ENCODE measurements around the gene PTPN12.
A peak's percentile ranks its signal among the peaks of the same experiment; 100 is the strongest.

Gene PTPN12

DNA sequence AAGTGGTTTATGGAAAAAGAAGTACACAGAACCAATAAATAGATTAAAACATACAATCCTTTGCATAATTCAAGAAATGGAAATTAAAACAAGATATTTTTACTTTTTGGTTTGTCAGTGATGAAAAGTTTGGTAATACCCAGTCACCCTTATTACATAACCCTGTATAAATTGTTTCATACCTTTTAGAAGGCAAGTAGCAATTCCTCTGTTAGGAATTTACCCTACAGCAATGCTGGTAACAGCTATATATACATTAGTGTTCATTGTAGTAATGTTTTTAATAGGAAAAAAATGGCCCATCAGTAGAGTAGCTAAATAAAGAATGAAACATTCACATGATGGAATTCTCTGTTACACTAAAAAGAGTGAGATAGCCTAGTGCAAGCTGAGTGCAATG, 42.7 kb downstream of the PTPN12 start:
- H3K4me1 Mint-ChIP-seq = peaks cover 0 to 2% of the 10 kb centered on the region in 2 donors
- H3K9me3 Mint-ChIP-seq = no peaks in the 10 kb centered on the region
- no peaks in the 10 kb centered on the region for H3K27me3 Mint-ChIP-seq
- H3K4me3 Mint-ChIP-seq = no peak overlapping the region
- no peak overlapping the region for H3K27ac Mint-ChIP-seq
- peaks cover 15 to 26% of the 10 kb centered on the region in 2 donors for H3K36me3 Mint-ChIP-seq
- no peak for DNase-seq
- no peak for ATAC-seq (replicated peaks)

- Mint-ChIP-seq H3K36me3 (peaks cover 15 to 22% of the 10 kb centered on the region in 2 donors), H3K9me3 (no peaks in the 10 kb centered on the region), H3K27me3 (no peaks in the 10 kb centered on the region), H3K4me1 (no peaks in the 10 kb centered on the region), H3K27ac (no peak overlapping the region), H3K4me3 (no peak overlapping the region)
- no peak for ATAC-seq (replicated peaks)
- no peak for DNase-seq
Observed at GRCh38 chr7:77580762-77581350, 43.8 kb downstream of the PTPN12 start.

GRCh38 chr7:77587272-77587671, 50.2 kb downstream of the PTPN12 start:
- Mint-ChIP-seq H3K4me3 (no peak overlapping the region), H3K27me3 (no peaks in the 10 kb centered on the region), H3K4me1 (no peaks in the 10 kb centered on the region), H3K9me3 (no peaks in the 10 kb centered on the region), H3K27ac (no peak overlapping the region), H3K36me3 (peaks cover 11 to 14% of the 10 kb centered on the region in 2 donors)
- DNase-seq (no peak), ATAC-seq (replicated peaks) (no peak)

DNA sequence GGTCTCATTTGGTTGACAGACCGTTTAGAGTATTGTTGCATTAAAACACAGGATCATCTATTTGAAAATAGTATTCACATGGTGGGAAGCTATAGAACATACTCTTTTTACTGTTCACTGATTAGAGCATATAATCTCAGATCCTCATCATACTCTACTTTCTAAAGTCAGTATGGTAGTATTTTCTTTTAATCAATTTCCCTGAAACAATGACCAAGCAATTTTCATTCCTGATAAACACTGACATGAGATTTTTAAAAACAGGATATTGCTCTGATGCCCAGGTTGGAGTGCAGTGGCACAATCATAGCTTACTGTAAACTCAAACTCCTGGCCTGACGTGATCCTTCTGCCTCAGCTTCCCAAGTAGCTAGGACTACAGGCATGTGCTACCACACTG, 63.9 kb downstream of the PTPN12 start:
- Mint-ChIP-seq H3K4me3 (no peak overlapping the region), H3K9me3 (no peaks in the 10 kb centered on the region), H3K4me1 (peaks cover 0 to 2% of the 10 kb centered on the region in 2 donors), H3K36me3 (peaks cover 11 to 14% of the 10 kb centered on the region in 2 donors), H3K27ac (no peak overlapping the region), H3K27me3 (no peaks in the 10 kb centered on the region)
- DNase-seq (no peak), ATAC-seq (replicated peaks) (no peak)

DNA sequence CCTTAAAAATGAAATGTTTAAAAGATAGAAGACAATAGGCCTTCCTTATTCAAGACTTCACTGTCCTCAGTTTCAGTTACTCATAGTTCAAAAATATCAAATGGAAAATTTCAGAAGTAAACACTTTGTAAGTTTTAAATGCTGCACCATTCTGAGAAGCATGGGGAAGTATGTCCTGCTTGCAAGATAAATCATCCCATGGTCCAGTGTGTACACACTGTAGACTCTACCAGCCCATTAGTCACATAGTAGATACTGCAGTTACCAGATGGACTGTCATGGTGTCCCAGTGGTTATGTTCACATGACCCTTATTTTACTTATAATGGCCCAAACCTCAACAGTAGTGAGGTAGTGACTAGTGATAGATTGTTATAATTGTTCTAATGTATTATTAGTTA, 69.5 kb downstream of the PTPN12 start:
- DNase-seq (no peak), ATAC-seq (replicated peaks) (peak; percentile 50 to 63)
- peak overlapping the region; percentile 39 for H3K27ac Mint-ChIP-seq
- H3K4me3 Mint-ChIP-seq = no peak overlapping the region
- H3K27me3 Mint-ChIP-seq = no peaks in the 10 kb centered on the region
- H3K9me3 Mint-ChIP-seq = no peaks in the 10 kb centered on the region
- H3K4me1 Mint-ChIP-seq = peaks cover 3 to 9% of the 10 kb centered on the region in 2 donors
- H3K36me3 Mint-ChIP-seq = peaks cover 24% of the 10 kb centered on the region in 2 donors

- Mint-ChIP-seq H3K27ac (no peak overlapping the region), H3K27me3 (no peaks in the 10 kb centered on the region), H3K36me3 (peaks cover 11 to 23% of the 10 kb centered on the region in 2 donors), H3K4me3 (no peak overlapping the region), H3K9me3 (no peaks in the 10 kb centered on the region), H3K4me1 (no peaks in the 10 kb centered on the region)
- no peak for ATAC-seq (replicated peaks)
- no peak for DNase-seq
Observed at GRCh38 chr7:77619314-77619713, 82.2 kb downstream of the PTPN12 start.

DNA sequence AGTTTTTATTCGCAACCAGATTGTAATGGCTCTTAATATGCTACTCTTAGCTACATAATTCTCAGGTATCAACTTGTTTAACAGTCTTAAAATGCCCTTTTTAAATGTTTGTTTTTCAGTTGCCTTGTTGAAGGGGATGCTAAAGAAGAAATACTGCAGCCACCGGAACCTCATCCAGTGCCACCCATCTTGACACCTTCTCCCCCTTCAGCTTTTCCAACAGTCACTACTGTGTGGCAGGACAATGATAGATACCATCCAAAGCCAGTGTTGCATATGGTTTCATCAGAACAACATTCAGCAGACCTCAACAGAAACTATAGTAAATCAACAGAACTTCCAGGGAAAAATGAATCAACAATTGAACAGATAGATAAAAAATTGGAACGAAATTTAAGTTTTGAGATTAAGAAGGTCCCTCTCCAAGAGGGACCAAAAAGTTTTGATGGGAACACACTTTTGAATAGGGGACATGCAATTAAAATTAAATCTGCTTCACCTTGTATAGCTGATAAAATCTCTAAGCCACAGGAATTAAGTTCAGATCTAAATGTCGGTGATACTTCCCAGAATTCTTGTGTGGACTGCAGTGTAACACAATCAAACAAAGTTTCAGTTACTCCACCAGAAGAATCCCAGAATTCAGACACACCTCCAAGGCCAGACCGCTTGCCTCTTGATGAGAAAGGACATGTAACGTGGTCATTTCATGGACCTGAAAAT, 89.7 kb downstream of the PTPN12 start:
- Mint-ChIP-seq H3K4me3 (no peak overlapping the region), H3K36me3 (peaks cover 22 to 24% of the 10 kb centered on the region in 2 donors), H3K4me1 (no peaks in the 10 kb centered on the region), H3K27me3 (no peaks in the 10 kb centered on the region), H3K27ac (no peak overlapping the region), H3K9me3 (no peaks in the 10 kb centered on the region)
- ATAC-seq (replicated peaks) (no peak), DNase-seq (no peak)

GRCh38 chr7:77627309-77627676, 90.2 kb downstream of the PTPN12 start:
- H3K9me3 Mint-ChIP-seq = no peaks in the 10 kb centered on the region
- no peak for DNase-seq
- no peaks in the 10 kb centered on the region for H3K4me1 Mint-ChIP-seq
- H3K4me3 Mint-ChIP-seq = no peak overlapping the region
- H3K27me3 Mint-ChIP-seq = no peaks in the 10 kb centered on the region
- no peak overlapping the region for H3K27ac Mint-ChIP-seq
- peaks cover 17 to 18% of the 10 kb centered on the region in 2 donors for H3K36me3 Mint-ChIP-seq
- no peak for ATAC-seq (replicated peaks)

DNA sequence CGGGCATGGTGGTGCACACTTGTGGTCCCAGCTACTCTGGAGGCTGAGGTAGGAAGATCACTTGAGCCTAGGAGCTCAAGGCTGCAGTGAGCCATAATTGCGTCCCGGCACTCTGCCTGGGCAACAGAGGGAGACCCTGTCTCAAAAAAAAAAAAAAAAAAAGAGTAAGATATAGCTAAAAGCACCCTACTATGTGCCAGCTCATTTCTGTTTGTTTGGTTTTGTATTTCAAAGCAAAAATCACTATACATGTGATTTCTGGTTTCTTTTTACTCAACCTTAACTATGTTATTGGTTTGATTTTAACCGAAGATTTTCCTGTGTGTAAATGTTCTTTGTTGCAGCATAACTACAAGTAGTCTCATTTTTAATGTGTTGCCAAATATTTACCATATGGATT, 92.7 kb downstream of the PTPN12 start:
- Mint-ChIP-seq H3K9me3 (no peaks in the 10 kb centered on the region), H3K36me3 (peaks cover 17 to 21% of the 10 kb centered on the region in 2 donors), H3K27me3 (no peaks in the 10 kb centered on the region), H3K4me1 (no peaks in the 10 kb centered on the region), H3K27ac (no peak overlapping the region), H3K4me3 (no peak overlapping the region)
- ATAC-seq (replicated peaks) = no peak
- no peak for DNase-seq

DNA sequence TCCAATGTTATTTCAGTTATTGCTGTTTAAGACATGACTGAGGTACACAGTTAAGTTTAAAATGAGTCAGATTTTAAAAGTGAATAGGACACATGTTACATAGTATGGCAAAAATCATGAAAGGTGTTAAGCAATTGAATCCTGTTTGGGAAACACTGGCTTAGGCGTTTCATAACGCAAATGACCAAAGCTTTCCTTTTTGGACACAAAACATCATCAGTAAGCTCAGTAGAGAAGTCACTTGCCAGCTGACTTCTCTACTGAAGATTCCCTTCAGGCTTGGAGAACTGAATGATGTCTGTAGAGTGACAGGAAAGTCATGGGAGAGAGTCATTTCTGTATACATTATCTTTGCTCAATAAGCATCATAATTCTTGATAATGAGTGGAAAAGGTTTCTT, 94.7 kb downstream of the PTPN12 start:
- ATAC-seq (replicated peaks) (no peak), DNase-seq (no peak)
- no peaks in the 10 kb centered on the region for H3K27me3 Mint-ChIP-seq
- H3K9me3 Mint-ChIP-seq = no peaks in the 10 kb centered on the region
- H3K36me3 Mint-ChIP-seq = peaks cover 13 to 14% of the 10 kb centered on the region in 2 donors
- H3K4me3 Mint-ChIP-seq = no peak overlapping the region
- H3K4me1 Mint-ChIP-seq = no peaks in the 10 kb centered on the region
- no peak overlapping the region for H3K27ac Mint-ChIP-seq

- no peaks in the 10 kb centered on the region for H3K4me1 Mint-ChIP-seq
- DNase-seq (no peak), ATAC-seq (replicated peaks) (no peak)
- no peaks in the 10 kb centered on the region for H3K27me3 Mint-ChIP-seq
- H3K36me3 Mint-ChIP-seq = peaks cover 13 to 20% of the 10 kb centered on the region in 2 donors
- H3K27ac Mint-ChIP-seq = no peak overlapping the region
- no peaks in the 10 kb centered on the region for H3K9me3 Mint-ChIP-seq
- H3K4me3 Mint-ChIP-seq = no peak overlapping the region
Observed at GRCh38 chr7:77644774-77645173, 107.7 kb downstream of the PTPN12 start.

DNA sequence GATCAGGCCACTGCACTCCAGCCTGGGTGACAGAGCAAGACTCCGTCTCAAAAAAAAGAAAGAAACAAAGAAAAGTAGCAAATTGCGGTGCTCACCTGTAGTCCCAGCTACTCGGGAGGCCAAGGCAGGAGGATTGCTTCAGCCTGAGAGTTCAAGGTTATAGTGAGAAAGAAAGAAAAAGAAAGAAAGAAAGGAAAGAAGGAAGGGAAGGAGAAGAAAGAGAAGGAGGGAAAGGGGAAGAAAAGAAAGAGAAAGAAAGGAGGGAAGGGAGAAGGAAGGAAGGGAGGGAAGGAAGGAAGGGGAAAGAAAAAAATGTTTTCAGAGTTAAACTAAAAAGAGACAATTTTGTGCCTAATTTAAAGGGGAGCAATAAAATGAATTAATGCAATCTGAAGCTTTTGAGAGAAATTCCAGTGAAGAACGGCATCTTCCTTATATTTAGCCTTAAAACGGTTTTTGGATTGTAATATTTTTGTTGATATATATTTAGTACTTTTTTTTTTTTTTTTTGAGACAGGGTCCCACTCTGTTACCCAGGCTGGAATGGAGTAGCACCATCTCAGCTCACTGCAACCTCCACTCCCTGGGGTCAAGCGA, 111.7 kb downstream of the PTPN12 start:
- DNase-seq (no peak), ATAC-seq (replicated peaks) (no peak)
- Mint-ChIP-seq H3K27me3 (no peaks in the 10 kb centered on the region), H3K9me3 (no peaks in the 10 kb centered on the region), H3K36me3 (peaks cover 8 to 12% of the 10 kb centered on the region in 2 donors), H3K4me1 (no peaks in the 10 kb centered on the region), H3K4me3 (no peak overlapping the region), H3K27ac (no peak overlapping the region)

DNA sequence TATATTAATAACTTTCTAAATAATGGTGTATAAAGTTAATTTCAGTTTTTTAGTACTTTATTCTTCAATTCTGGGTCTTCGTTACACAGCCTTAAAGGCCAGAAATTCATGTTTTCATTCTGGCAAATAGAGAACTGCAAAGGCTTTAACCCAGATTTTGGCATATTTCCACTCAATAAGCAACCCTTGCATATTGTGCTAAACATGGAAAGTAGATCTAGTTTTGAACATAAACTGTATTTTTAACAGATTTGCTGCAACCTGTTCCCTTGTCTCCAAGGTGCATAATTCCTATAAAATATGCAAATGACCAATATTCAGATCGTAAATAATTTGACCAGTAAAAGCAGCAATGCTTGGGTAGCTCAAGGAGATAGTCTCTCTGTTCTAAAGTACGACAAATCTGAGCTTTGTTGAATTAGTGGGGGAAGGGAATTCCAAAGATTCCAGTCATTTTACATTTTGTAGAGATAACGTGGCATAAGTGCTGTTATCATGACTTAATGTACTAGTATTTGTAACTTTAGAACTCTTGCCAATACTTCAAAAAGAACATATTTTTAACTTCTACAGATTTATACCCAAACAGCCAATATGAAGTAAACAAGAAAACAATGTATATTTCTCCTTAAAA, 112.7 kb downstream of the PTPN12 start:
- no peak overlapping the region for H3K4me3 Mint-ChIP-seq
- no peak for ATAC-seq (replicated peaks)
- H3K27me3 Mint-ChIP-seq = no peaks in the 10 kb centered on the region
- H3K36me3 Mint-ChIP-seq = peaks cover 6 to 8% of the 10 kb centered on the region in 2 donors
- no peaks in the 10 kb centered on the region for H3K4me1 Mint-ChIP-seq
- DNase-seq = no peak
- H3K27ac Mint-ChIP-seq = no peak overlapping the region
- no peaks in the 10 kb centered on the region for H3K9me3 Mint-ChIP-seq

- Mint-ChIP-seq H3K4me3 (no peak overlapping the region), H3K36me3 (peaks cover 8 to 11% of the 10 kb centered on the region in 2 donors), H3K27ac (no peak overlapping the region), H3K27me3 (no peaks in the 10 kb centered on the region), H3K4me1 (no peaks in the 10 kb centered on the region), H3K9me3 (no peaks in the 10 kb centered on the region)
- ATAC-seq (replicated peaks) (peak in 1 of 2 donors; percentile 38), DNase-seq (peak; percentile 10)
Observed at GRCh38 chr7:77651575-77652162, 114.6 kb downstream of the PTPN12 start.
